ENCODE data around the gene GDPD3. TPM values are rescaled to one million over a fixed set of nuclear protein-coding genes. Genes with fewer than 3 reads are reported as not detected.

Gene GDPD3
- total RNA-seq, 2 experiments from 2014 or later = 4.5 to 5.7 TPM

DNA sequence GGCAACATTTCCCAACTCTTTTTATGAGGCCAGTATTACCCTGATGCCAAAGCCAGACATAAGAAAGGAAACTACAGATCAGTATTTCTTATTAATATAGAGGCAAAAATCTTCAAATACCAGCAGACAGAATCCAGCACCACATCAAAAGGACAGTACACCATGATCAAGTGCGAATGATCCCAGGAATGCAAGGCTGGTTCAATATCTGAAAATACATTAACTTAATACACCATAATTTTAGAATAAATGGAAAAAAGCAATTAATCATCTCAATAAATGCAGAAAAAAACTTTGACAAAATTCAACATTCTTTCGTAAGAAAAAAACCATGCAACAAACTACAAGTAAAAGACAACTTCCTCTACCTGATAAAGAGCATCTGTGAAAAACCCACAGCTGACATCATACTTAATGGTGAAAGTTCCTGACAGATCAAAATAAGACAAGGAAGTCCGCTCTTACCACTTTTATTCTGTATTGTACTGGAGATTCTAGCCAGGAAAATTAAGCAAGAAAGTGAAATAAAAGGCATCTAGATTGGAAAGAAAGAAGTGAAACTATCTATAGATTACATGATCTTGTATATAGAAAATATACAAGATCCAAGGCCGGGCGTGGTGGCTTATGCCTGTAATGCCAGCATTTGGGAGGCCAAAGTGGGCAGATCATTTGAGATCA is 36.1 kb upstream of the GDPD3 start:
- TF ChIP-seq, protein P1, sequence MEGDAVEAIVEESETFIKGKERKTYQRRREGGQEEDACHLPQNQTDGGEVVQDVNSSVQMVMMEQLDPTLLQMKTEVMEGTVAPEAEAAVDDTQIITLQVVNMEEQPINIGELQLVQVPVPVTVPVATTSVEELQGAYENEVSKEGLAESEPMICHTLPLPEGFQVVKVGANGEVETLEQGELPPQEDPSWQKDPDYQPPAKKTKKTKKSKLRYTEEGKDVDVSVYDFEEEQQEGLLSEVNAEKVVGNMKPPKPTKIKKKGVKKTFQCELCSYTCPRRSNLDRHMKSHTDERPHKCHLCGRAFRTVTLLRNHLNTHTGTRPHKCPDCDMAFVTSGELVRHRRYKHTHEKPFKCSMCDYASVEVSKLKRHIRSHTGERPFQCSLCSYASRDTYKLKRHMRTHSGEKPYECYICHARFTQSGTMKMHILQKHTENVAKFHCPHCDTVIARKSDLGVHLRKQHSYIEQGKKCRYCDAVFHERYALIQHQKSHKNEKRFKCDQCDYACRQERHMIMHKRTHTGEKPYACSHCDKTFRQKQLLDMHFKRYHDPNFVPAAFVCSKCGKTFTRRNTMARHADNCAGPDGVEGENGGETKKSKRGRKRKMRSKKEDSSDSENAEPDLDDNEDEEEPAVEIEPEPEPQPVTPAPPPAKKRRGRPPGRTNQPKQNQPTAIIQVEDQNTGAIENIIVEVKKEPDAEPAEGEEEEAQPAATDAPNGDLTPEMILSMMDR (IDR thresholded peaks at IDR 0.05) = no peak
- Mint-ChIP-seq H3K36me3 (ENCODE audit: low read depth) (peaks cover 3% of the 10 kb centered on the region), H3K4me3 (no peak overlapping the region), H3K27ac (no peak overlapping the region), H3K9me3 (peaks cover 6% of the 10 kb centered on the region), H3K4me1 (ENCODE audit: low read depth) (peaks cover 3% of the 10 kb centered on the region), H3K27me3 (no peaks in the 10 kb centered on the region)
- ATAC-seq (no peak), DNase-seq (no peak)
- intact Hi-C loops (cut with micrococcal nuclease) = no loop called here
- POLR2A ChIA-PET = no interaction called here
- CTCF ChIA-PET = no interaction called here

DNA sequence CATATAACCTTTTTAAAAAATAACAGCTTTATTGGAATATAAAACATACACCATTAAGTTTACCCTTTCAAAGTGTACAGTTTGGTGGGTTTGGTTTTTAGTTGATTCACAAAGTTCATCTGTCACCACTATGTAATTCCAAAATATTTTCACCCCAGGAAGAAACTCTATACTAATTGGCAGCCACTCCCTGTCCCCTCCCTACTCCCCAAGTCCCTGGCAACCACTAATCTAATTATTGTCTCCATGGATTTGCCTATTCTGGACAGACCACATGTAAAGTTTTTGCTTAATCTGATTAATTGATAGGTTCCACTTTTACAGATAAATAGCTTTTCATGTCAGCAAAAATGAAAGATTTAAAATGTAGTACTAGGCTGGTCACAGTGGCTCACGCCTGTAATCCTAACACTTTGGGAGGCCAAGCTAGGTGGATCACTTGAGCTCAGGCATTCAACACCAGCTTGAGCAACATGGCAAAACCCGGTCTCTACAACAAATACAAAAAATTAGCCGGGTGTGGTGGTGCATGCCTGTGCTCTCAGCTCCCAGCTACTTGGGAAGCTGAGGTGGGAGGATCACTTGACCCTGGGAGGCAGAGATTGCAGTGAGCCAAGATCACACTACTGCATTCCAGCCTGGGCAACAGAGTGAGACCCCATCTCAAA is 34.6 kb upstream of the GDPD3 start:
- ATAC-seq (no peak), DNase-seq (no peak)
- peaks cover 8% of the 10 kb centered on the region for H3K4me1 Mint-ChIP-seq (ENCODE audit: low read depth)
- H3K9me3 Mint-ChIP-seq = peaks cover 6% of the 10 kb centered on the region
- intact Hi-C loops (cut with micrococcal nuclease) = no loop called here
- H3K27ac Mint-ChIP-seq = no peak overlapping the region
- ChIA-PET CTCF (interaction anchor here (0.9 to 1.9 kb wide), 2 partner anchors 35 to 56 kb away, joined by 5 read pairs; partner anchors contain the start of genes GDPD3 and TBX6), POLR2A (interaction anchor here (1.5 kb wide), 1 partner anchor 270 kb away, joined by 3 read pairs; no protein-coding TSS in a partner anchor)
- H3K27me3 Mint-ChIP-seq = no peaks in the 10 kb centered on the region
- peaks cover 3% of the 10 kb centered on the region for H3K36me3 Mint-ChIP-seq (ENCODE audit: low read depth)
- no peak overlapping the region for H3K4me3 Mint-ChIP-seq
- TF ChIP-seq, protein P1 (IDR thresholded peaks at IDR 0.05) = no peak

DNA sequence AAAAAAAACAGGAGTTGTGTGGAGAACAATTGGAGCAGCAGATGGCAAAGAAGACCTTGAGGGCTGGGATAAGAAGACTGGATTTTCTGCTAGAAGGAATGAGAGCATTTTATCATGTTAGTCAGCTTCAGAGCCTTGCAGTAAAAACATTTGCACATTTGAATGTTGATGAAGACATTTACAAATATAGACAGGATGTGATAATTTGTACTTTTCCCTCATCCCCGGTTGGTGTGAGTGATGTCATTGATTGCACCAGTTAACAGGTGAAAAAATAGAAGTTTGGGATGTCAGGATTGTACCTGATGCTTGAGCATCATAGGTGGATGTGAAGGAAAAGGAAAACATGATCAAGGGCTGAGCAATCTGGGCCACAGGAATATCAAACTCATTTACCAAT is 32.3 kb upstream of the GDPD3 start:
- DNase-seq (no peak), ATAC-seq (no peak)
- POLR2A ChIA-PET = no interaction called here
- peaks cover 3% of the 10 kb centered on the region for H3K36me3 Mint-ChIP-seq (ENCODE audit: low read depth)
- H3K27me3 Mint-ChIP-seq = no peaks in the 10 kb centered on the region
- H3K4me3 Mint-ChIP-seq = no peak overlapping the region
- TF ChIP-seq, protein P1 (IDR thresholded peaks at IDR 0.05) = no peak
- H3K4me1 Mint-ChIP-seq (ENCODE audit: low read depth) = peaks cover 17% of the 10 kb centered on the region
- intact Hi-C loops (cut with micrococcal nuclease) = no loop called here
- no peak overlapping the region for H3K27ac Mint-ChIP-seq
- H3K9me3 Mint-ChIP-seq = peaks cover 6% of the 10 kb centered on the region
- CTCF ChIA-PET = no interaction called here

DNA sequence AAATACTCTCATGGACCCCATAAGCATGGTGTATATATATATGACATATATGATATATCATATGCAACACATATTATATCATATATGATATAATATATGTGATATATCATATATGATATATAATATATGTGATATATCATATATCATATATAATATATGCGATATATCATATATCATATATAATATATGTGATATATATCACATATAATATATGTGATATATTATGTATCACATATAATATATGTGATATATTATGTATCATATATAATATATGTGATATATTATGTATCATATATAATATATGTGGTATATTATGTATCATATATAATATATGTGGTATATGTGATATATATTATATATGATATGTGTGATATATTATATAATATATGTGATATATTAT is 31.6 kb upstream of the GDPD3 start:
- POLR2A ChIA-PET = no interaction called here
- no peak overlapping the region for H3K27ac Mint-ChIP-seq
- peaks cover 6% of the 10 kb centered on the region for H3K9me3 Mint-ChIP-seq
- CTCF ChIA-PET = no interaction called here
- peaks cover 3% of the 10 kb centered on the region for H3K36me3 Mint-ChIP-seq (ENCODE audit: low read depth)
- TF ChIP-seq, protein P1 (IDR thresholded peaks at IDR 0.05) = no peak
- H3K4me3 Mint-ChIP-seq = no peak overlapping the region
- intact Hi-C loops (cut with micrococcal nuclease) = no loop called here
- peaks cover 18% of the 10 kb centered on the region for H3K4me1 Mint-ChIP-seq (ENCODE audit: low read depth)
- no peaks in the 10 kb centered on the region for H3K27me3 Mint-ChIP-seq
- ATAC-seq (no peak), DNase-seq (no peak)

DNA sequence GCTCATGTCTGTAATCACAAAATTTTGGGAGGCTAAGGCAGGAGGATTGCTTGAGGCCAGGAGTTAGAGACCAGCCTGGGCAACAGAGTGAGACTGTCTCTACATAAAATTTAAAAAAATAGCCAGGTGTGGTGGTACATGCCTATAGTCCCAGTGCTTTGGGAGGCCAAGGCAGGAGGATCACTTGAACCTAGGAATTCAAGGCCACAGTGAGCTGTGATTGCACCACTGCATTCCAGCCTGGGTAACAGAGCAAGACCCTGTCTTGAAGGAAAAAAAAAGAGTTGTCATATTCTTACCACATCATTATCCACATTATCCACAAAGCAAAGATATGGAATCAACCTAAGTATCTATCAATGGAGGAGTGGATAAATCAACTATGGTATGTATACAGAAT is 30.7 kb upstream of the GDPD3 start:
- TF ChIP-seq, protein P1 (IDR thresholded peaks at IDR 0.05) = no peak
- no peak overlapping the region for H3K4me3 Mint-ChIP-seq
- CTCF ChIA-PET = no interaction called here
- peaks cover 26% of the 10 kb centered on the region for H3K4me1 Mint-ChIP-seq (ENCODE audit: low read depth)
- no peaks in the 10 kb centered on the region for H3K27me3 Mint-ChIP-seq
- DNase-seq (no peak), ATAC-seq (no peak)
- no peaks in the 10 kb centered on the region for H3K9me3 Mint-ChIP-seq
- H3K27ac Mint-ChIP-seq = no peak overlapping the region
- POLR2A ChIA-PET = no interaction called here
- H3K36me3 Mint-ChIP-seq (ENCODE audit: low read depth) = no peaks in the 10 kb centered on the region
- intact Hi-C loops (cut with micrococcal nuclease) = no loop called here
